Measurements from ENCODE around the gene ATXN7L1.

ATXN7L1 gene

GRCh38 chr7:105778956-105779355 lies 97.4 kb downstream of the ATXN7L1 start:
- no peak for DNase-seq (ENCODE audit: low read depth in 3 of 3)

- no peak for DNase-seq (ENCODE audit: low read depth in 3 of 3)
These were observed 99.2 kb downstream of the ATXN7L1 start for GRCh38 chr7:105776986-105777910.

GRCh38 chr7:105776068-105776790 lies 100.2 kb downstream of the ATXN7L1 start:
- DNase-seq (ENCODE audit: low read depth in 3 of 3): no peak

- DNase-seq (ENCODE audit: low read depth in 3 of 3): no peak
These were observed 100.8 kb downstream of the ATXN7L1 start for GRCh38 chr7:105775580-105775979.

- no peak for DNase-seq (ENCODE audit: low read depth in 3 of 3)
These were observed 103.4 kb downstream of the ATXN7L1 start for GRCh38 chr7:105773030-105773460.

- no peak for DNase-seq (ENCODE audit: low read depth in 3 of 3)
These were observed 106.3 kb downstream of the ATXN7L1 start for GRCh38 chr7:105769901-105770628.

GRCh38 chr7:105768898-105769507 lies 107.4 kb downstream of the ATXN7L1 start:
- no peak for DNase-seq (ENCODE audit: low read depth in 3 of 3)

GRCh38 chr7:105768117-105768516 lies 108.3 kb downstream of the ATXN7L1 start:
- no peak for DNase-seq (ENCODE audit: low read depth in 3 of 3)

- DNase-seq (ENCODE audit: low read depth in 3 of 3): no peak
These were observed 109.9 kb downstream of the ATXN7L1 start for GRCh38 chr7:105766421-105767073.

GRCh38 chr7:105765846-105766245 lies 110.6 kb downstream of the ATXN7L1 start:
- no peak for DNase-seq (ENCODE audit: low read depth in 3 of 3)

- DNase-seq (ENCODE audit: low read depth in 3 of 3): no peak
These were observed 111.9 kb downstream of the ATXN7L1 start for GRCh38 chr7:105764506-105764905.

- DNase-seq (ENCODE audit: low read depth in 3 of 3): no peak
These were observed 115.6 kb downstream of the ATXN7L1 start for GRCh38 chr7:105760551-105761447.

GRCh38 chr7:105759670-105760550 lies 116.5 kb downstream of the ATXN7L1 start:
- DNase-seq (ENCODE audit: low read depth in 3 of 3): no peak

- no peak for DNase-seq (ENCODE audit: low read depth in 3 of 3)
These were observed 120.0 kb downstream of the ATXN7L1 start for GRCh38 chr7:105756367-105756766.

GRCh38 chr7:105752671-105753275 lies 123.6 kb downstream of the ATXN7L1 start:
- DNase-seq (ENCODE audit: low read depth in 3 of 3): no peak

GRCh38 chr7:105751054-105751453 lies 125.3 kb downstream of the ATXN7L1 start:
- no peak for DNase-seq (ENCODE audit: low read depth in 3 of 3)

GRCh38 chr7:105748701-105749100 lies 127.7 kb downstream of the ATXN7L1 start:
- no peak for DNase-seq (ENCODE audit: low read depth in 3 of 3)

- no peak for DNase-seq (ENCODE audit: low read depth in 3 of 3)
These were observed 130.6 kb downstream of the ATXN7L1 start for GRCh38 chr7:105745681-105746330.
